Measurements from ENCODE around the gene TRAF3IP1. TPM values are rescaled to one million over a fixed set of nuclear protein-coding genes. Genes with fewer than 3 reads are reported as not detected.

Gene TRAF3IP1
- total and polyA plus RNA-seq, 4 donors, result 4.0 to 9.1 (median 4.6) TPM

DNA sequence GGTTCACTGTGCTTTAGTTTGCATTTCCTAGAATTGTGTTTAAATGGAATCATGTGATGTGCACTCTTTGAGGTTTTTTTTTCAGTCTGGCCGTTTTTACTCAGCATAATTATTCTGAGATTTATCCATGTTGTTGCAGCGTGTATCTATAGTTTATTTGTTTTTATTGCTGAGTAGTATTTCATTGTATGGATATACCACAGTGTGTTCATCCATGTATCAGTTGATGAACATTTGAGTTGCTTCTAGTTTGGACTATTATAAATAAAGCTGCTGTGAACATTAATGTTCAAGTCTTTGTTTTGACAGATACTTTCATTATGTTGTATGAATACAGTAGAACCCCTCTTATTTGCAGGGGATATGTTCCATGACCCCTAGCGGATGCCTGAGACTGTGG is 39.1 kb downstream of the TRAF3IP1 start:
- TF ChIP-seq FOXA1 (IDR thresholded peaks at IDR 0.05) (no peak), HNF4G (IDR thresholded peaks at IDR 0.05) (no peak), HNF4A (conservative IDR thresholded peaks at IDR 0.05) (no peak), EGR1 (IDR thresholded peaks at IDR 0.05; ENCODE audit: low read depth in 2 of 2) (no peak), TAF1 (conservative IDR thresholded peaks at IDR 0.05) (no peak), GABPA (IDR thresholded peaks at IDR 0.05 in 1 of 2, conservative IDR thresholded peaks at IDR 0.05 in 1 of 2) (no peak), JUND (IDR thresholded peaks at IDR 0.05) (no peak), YY1 (IDR thresholded peaks at IDR 0.05) (no peak), FOXA2 (IDR thresholded peaks at IDR 0.05) (no peak), SP1 (IDR thresholded peaks at IDR 0.05) (no peak), NR2F2 (IDR thresholded peaks at IDR 0.05) (no peak), RXRA (IDR thresholded peaks at IDR 0.05) (no peak), RAD21 (IDR thresholded peaks at IDR 0.05) (no peak)
- TF ChIP-seq, protein P1, sequence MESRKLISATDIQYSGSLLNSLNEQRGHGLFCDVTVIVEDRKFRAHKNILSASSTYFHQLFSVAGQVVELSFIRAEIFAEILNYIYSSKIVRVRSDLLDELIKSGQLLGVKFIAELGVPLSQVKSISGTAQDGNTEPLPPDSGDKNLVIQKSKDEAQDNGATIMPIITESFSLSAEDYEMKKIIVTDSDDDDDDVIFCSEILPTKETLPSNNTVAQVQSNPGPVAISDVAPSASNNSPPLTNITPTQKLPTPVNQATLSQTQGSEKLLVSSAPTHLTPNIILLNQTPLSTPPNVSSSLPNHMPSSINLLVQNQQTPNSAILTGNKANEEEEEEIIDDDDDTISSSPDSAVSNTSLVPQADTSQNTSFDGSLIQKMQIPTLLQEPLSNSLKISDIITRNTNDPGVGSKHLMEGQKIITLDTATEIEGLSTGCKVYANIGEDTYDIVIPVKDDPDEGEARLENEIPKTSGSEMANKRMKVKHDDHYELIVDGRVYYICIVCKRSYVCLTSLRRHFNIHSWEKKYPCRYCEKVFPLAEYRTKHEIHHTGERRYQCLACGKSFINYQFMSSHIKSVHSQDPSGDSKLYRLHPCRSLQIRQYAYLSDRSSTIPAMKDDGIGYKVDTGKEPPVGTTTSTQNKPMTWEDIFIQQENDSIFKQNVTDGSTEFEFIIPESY (IDR thresholded peaks at IDR 0.05), result no peak
- TF ChIP-seq, protein P2, sequence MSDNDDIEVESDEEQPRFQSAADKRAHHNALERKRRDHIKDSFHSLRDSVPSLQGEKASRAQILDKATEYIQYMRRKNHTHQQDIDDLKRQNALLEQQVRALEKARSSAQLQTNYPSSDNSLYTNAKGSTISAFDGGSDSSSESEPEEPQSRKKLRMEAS (IDR thresholded peaks at IDR 0.05), result no peak
- TF ChIP-seq, protein P3, sequence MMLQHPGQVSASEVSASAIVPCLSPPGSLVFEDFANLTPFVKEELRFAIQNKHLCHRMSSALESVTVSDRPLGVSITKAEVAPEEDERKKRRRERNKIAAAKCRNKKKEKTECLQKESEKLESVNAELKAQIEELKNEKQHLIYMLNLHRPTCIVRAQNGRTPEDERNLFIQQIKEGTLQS (IDR thresholded peaks at IDR 0.05), result no peak
- TF ChIP-seq, protein P4, sequence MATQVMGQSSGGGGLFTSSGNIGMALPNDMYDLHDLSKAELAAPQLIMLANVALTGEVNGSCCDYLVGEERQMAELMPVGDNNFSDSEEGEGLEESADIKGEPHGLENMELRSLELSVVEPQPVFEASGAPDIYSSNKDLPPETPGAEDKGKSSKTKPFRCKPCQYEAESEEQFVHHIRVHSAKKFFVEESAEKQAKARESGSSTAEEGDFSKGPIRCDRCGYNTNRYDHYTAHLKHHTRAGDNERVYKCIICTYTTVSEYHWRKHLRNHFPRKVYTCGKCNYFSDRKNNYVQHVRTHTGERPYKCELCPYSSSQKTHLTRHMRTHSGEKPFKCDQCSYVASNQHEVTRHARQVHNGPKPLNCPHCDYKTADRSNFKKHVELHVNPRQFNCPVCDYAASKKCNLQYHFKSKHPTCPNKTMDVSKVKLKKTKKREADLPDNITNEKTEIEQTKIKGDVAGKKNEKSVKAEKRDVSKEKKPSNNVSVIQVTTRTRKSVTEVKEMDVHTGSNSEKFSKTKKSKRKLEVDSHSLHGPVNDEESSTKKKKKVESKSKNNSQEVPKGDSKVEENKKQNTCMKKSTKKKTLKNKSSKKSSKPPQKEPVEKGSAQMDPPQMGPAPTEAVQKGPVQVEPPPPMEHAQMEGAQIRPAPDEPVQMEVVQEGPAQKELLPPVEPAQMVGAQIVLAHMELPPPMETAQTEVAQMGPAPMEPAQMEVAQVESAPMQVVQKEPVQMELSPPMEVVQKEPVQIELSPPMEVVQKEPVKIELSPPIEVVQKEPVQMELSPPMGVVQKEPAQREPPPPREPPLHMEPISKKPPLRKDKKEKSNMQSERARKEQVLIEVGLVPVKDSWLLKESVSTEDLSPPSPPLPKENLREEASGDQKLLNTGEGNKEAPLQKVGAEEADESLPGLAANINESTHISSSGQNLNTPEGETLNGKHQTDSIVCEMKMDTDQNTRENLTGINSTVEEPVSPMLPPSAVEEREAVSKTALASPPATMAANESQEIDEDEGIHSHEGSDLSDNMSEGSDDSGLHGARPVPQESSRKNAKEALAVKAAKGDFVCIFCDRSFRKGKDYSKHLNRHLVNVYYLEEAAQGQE (IDR thresholded peaks at IDR 0.05), result no peak
- TF ChIP-seq, protein P5, sequence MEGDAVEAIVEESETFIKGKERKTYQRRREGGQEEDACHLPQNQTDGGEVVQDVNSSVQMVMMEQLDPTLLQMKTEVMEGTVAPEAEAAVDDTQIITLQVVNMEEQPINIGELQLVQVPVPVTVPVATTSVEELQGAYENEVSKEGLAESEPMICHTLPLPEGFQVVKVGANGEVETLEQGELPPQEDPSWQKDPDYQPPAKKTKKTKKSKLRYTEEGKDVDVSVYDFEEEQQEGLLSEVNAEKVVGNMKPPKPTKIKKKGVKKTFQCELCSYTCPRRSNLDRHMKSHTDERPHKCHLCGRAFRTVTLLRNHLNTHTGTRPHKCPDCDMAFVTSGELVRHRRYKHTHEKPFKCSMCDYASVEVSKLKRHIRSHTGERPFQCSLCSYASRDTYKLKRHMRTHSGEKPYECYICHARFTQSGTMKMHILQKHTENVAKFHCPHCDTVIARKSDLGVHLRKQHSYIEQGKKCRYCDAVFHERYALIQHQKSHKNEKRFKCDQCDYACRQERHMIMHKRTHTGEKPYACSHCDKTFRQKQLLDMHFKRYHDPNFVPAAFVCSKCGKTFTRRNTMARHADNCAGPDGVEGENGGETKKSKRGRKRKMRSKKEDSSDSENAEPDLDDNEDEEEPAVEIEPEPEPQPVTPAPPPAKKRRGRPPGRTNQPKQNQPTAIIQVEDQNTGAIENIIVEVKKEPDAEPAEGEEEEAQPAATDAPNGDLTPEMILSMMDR (IDR thresholded peaks at IDR 0.05; ENCODE audit: low read depth, low read length, missing input control), result no peak
- Histone ChIP-seq H3K4me3 (ENCODE audit: low read depth in 1 of 3, low read length in 3 of 3) (no peak overlapping the region), H3K4me1 (ENCODE audit: control insufficient read depth in 4 of 4, insufficient read depth in 4 of 4, low read length in 3 of 4) (peaks cover 0 to 3% (median 0%) of the 10 kb centered on the region in 4 donors), H3K27me3 (ENCODE audit: control insufficient read depth in 4 of 4, insufficient read depth in 4 of 4, low read length in 3 of 4) (no peaks in the 10 kb centered on the region), H3K9ac (ENCODE audit: low read depth in 1 of 2, low read length in 2 of 2) (no peak overlapping the region), H3K9me3 (ENCODE audit: control insufficient read depth in 4 of 4, low read length in 3 of 4) (no peaks in the 10 kb centered on the region), H3K36me3 (ENCODE audit: control insufficient read depth in 4 of 4, insufficient read depth in 3 of 4, low read depth in 1 of 4, low read length in 3 of 4) (peaks cover 3 to 15% (median 8%) of the 10 kb centered on the region in 4 donors), H3K27ac (ENCODE audit: low read depth in 1 of 2, low read length in 2 of 2) (no peak overlapping the region)
- WGBS, result 90% methylated on average over 3 of the region's 3 CpGs
- no peak for DNase-seq (ENCODE audit: low spot score)

All from liver (tissue), 9 donors.